ENCODE measurements around the gene CYSLTR2.

DNA sequence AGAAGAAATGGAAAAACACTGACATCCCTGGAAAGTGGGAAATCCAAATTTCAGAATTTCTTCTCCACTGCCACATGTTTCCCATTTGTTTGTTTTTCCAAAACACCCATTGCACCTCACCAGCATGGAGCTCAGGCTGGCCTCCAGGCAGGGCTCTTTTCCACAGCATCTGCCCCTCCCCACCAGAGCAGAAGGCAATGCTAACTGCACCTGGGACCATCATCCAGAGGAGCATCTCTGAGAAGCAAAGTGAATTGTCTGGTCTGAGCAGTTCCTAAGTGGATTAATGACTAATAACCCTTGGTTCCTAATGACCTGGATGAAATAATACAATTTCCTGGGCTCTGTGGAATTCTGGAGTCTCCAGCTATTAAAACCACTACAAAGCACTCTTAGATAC is 8.8 kb upstream of the CYSLTR2 start:
- no peak for TF ChIP-seq EZH2 (IDR thresholded peaks at IDR 0.05; ENCODE audit: borderline replicate concordance, low read length)
- no peak for TF ChIP-seq CTCF (conservative IDR thresholded peaks at IDR 0.05 in 1 of 2, IDR thresholded peaks at IDR 0.05 in 1 of 2; ENCODE audit: extremely low read depth in 1 of 2, insufficient read depth in 1 of 2, low read depth in 1 of 2, low read length in 2 of 2)

Measured in mammary epithelial cell (primary cell).